Ovary (tissue), 9 donors: ENCODE measurements around the gene SLC25A33. TPM values are rescaled to one million over a fixed set of nuclear protein-coding genes. Genes with fewer than 3 reads are reported as not detected.

Experiments
- DNase-seq, 5 donors: peaks; one replicate each; pipeline ENCODE4 v3.0.0-alpha.2; 2019 to 2020
- H3K27ac ChIP-seq, 2 donors: fragments of 200-600 bp; one replicate each; pipeline versions ENCODE4 v1.5.1 to v1.8.0; 2019 to 2022
- H3K27me3 ChIP-seq: fragments of 200-600 bp; one replicate; pipeline ENCODE4 v1.8.0; 2022
- H3K36me3 ChIP-seq: fragments of 200-600 bp; sonication (generic); one replicate; pipeline ENCODE4 v1.5.1; 2019
- H3K4me1 ChIP-seq: one replicate; pipeline ENCODE4 v1.8.1; 2013; ENCODE audit warnings: mild to moderate bottlenecking, moderate library complexity; ENCODE audit not compliant: insufficient read depth
- H3K4me3 ChIP-seq: fragments of 200-600 bp; sonication (generic); one replicate; pipeline ENCODE4 v1.5.1; 2017
- H3K9me3 ChIP-seq, 2 donors: fragments of 200-600 bp in 1 of 2; sonication (generic) in 1 of 2; one replicate each; pipeline versions ENCODE4 v1.5.1 to v1.8.1; 2013 to 2019; ENCODE audit warnings: mild to moderate bottlenecking in 1 of 2, moderate library complexity in 1 of 2
- EP300 ChIP-seq: sonication (generic); formaldehyde crosslinking; IDR thresholded peaks from one replicate; pipeline ENCODE4 v1.6.1; 2017; ENCODE audit warnings: antibody characterized with exemption
- POLR2A ChIP-seq: fragments of 450-650 bp; IDR thresholded peaks from one replicate; pipeline ENCODE4 v1.6.1; 2017; ENCODE audit warnings: antibody characterized with exemption, mild to moderate bottlenecking, moderate library complexity
- WGBS, 3 donors: extraction: QIAGEN DNeasy Blood & Tissue Kit in 1 of 3; methylation state at CpG; one replicate each; pipeline versions ENCODE4 v1.1.5 to v1.1.7; 2013 to 2017; 5-methylcytosine and 5-hydroxymethylcytosine counted together
- intact Hi-C, 4 donors: fragments of 100-400 bp; cut with DNase I; formaldehyde crosslinking; loops; one replicate each; pipeline versions ENCODE4 v1.11.0 to v1.15.1; 2022 to 2023
- polyA plus RNA-seq, 2 donors: library from polyadenylated mRNA; stranded (reverse); fragments of 200-250 nt in 1 of 2; fragments of 350-450 nt in 1 of 2; fragmentation: Illumina TruSeq in 1 of 2; extraction: RNeasy Lipid Tissue Mini Kit (QIAGEN cat#74804) in 1 of 2; gene quantifications; one replicate each; pipeline ENCODE4 v1.2.3, GENCODE V29; 2013 to 2014
- total RNA-seq, 7 donors: library from RNA; depleted of rRNA in 2 of 7; stranded (reverse); fragments of >200 nt in 2 of 7; fragmentation: NEBNext Ultra II Directional in 3 of 7; extraction: Animal tissue kit (Norgen Biotek cat#: 25700) in 3 of 7; gene quantifications; one replicate each; pipeline versions ENCODE4 v1.1.0 to v1.2.4, GENCODE V29; 2016 to 2023
- TF ChIP-seq, protein P1 (sequence below), 3 donors: fragments of 450-650 bp in 2 of 3; fragments of 200-600 bp in 1 of 3; IDR thresholded peaks; one replicate each; pipeline versions ENCODE4 v1.5.1 to v1.8.0; 2016 to 2022; ENCODE audit warnings: antibody characterized with exemption in 3 of 3, mild to moderate bottlenecking in 1 of 3
- donor health status: DM: no; HTN: no; CAD: no; lungs with moderate emphysema.
- donor health status: DM: no; HTN: no; CAD: no.
- donor health status: Bipolar disorder and iron deficiency.
- donor health status: DM: yes; HTN: yes; CAD: no.
- donor health status: DM: no; HTN: no; CAD: no.
- donor health status: DM: yes; HTN: yes; CAD: no.

SLC25A33 gene
- total and polyA plus RNA-seq, 9 donors = 1.3 to 5.9 (median 3.9) TPM

DNA sequence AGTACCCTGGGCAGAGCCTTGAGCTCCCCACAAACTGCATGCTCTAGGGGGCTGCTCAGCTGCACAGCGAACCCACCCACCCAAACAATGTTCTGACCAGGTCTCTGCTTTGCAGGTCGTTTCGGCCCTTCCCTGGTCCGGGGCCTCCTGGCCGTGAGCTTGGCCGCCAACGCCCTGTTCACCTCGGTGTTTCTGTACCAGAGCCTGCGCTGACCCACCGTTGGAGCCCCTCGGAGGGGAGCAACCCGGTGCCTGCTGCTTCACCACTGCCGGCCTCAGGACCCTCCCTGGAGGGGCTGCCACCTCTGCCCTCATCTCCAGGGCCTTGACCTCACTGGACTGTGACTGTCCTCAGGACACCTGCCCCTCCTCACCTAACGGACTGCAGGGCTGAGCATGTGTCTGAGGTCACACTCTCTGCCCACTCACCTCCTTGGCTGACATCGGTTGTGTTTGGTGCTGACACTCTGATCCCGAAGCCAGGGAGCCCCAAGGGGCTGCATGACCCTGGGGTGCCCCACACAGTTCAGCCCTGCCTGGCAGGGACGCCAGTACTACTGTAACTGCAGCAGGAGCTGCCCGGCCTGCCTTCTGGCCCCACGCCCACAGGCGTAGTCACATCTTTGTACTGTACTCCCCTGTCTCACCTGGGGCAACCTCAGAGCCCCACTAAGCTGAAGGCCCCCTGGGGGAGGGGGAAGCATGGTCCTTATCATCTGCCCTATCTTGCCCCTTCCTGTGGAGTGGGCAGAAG lies 73.8 kb downstream of the SLC25A33 start:
- WGBS, 3 donors = 86 to 87% (median 86%) methylated on average over 20 of the region's 20 CpGs
- no peak for DNase-seq
- Histone ChIP-seq H3K4me1 (no peaks in the 10 kb centered on the region), H3K36me3 (no peaks in the 10 kb centered on the region), H3K4me3 (no peak overlapping the region), H3K27ac (no peak overlapping the region), H3K27me3 (no peaks in the 10 kb centered on the region), H3K9me3 (no peaks in the 10 kb centered on the region)
- intact Hi-C loops = no loop called here
- TF ChIP-seq POLR2A (no peak), EP300 (no peak)
- TF ChIP-seq, protein P1, sequence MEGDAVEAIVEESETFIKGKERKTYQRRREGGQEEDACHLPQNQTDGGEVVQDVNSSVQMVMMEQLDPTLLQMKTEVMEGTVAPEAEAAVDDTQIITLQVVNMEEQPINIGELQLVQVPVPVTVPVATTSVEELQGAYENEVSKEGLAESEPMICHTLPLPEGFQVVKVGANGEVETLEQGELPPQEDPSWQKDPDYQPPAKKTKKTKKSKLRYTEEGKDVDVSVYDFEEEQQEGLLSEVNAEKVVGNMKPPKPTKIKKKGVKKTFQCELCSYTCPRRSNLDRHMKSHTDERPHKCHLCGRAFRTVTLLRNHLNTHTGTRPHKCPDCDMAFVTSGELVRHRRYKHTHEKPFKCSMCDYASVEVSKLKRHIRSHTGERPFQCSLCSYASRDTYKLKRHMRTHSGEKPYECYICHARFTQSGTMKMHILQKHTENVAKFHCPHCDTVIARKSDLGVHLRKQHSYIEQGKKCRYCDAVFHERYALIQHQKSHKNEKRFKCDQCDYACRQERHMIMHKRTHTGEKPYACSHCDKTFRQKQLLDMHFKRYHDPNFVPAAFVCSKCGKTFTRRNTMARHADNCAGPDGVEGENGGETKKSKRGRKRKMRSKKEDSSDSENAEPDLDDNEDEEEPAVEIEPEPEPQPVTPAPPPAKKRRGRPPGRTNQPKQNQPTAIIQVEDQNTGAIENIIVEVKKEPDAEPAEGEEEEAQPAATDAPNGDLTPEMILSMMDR (IDR thresholded peaks at IDR 0.05) = no peak

DNA sequence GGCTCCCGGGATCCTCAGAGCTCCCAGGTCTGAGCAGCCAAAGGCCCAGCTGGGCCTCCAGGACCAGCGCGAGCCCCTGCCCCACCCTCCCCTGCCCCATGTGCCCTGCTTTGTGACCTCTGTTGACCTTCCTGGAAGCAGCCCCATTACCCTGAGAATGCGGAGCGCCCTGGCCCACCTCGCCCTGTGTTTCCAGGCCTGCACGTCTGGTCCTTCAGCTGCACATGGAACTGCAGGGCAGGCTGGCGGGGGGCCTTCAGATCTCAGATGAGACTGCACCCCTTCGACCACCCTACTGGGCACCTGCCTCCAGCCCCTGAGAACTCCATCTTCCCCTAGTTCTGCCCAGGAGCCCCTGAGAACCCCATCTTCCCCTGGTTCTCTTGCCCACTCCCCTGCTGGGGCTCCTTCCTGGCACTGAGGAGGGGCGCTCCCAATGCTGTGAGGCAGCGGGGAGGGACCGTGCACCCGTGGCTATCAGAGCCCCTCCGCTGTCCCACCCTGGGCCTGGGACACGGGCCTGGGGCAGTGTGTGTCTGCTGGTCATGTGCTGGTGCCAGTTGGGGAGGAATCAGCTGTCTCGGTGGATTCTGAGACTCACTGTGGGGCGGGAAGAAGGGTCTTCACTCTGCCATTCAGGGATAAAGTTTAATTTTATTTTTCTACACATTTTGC lies 74.5 kb downstream of the SLC25A33 start:
- Histone ChIP-seq H3K27ac (no peak overlapping the region), H3K4me1 (no peaks in the 10 kb centered on the region), H3K36me3 (no peaks in the 10 kb centered on the region), H3K27me3 (no peaks in the 10 kb centered on the region), H3K4me3 (no peak overlapping the region), H3K9me3 (no peaks in the 10 kb centered on the region)
- intact Hi-C loops = no loop called here
- TF ChIP-seq POLR2A = no peak
- no peak for TF ChIP-seq EP300
- TF ChIP-seq, protein P1 (IDR thresholded peaks at IDR 0.05) = no peak
- DNase-seq = no peak
- WGBS, 3 donors = 74 to 83% (median 82%) methylated on average over 16 to 17 of the region's 17 CpGs

DNA sequence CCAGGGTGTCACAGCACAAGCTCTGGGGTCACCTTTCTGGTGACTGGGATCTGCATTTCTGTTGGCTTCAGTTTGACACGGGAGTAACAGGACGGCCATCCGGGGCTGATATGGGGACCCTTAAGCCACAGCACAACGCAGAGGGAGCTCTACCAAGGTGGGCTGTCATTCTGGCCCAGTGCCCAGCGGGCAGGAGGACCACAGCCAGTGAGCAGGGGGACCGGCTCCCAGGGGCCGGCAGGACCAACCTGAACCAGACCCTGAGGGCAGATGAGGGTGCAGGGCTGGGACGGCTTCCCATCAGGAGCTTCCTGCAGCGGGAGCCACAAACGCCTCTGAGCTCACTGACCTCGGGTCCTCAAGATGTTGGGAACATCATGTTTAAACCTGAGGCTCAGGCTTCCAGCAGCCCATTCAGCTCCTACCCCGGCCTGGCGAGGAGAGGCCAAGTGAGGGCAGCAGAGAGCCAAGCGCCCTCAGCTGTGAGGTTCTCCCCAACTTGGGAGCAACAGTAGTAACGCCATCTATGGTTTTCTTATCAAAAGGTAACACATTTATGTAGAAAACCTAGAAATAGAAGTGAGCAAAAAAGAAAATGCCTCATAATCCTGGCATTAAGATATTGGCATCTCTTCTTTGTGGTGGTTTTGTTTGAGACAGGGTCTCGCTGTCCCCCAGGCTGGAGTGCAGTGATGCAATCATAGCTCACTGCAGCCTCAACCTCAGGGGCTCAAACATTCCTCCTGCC lies 76.2 kb downstream of the SLC25A33 start:
- Histone ChIP-seq H3K4me3 (no peak overlapping the region), H3K36me3 (no peaks in the 10 kb centered on the region), H3K4me1 (no peaks in the 10 kb centered on the region), H3K9me3 (no peaks in the 10 kb centered on the region), H3K27ac (no peak overlapping the region), H3K27me3 (no peaks in the 10 kb centered on the region)
- intact Hi-C loops = no loop called here
- peak in 3 of 5 donors; percentile 40 to 73 (median 46) for DNase-seq
- 40 to 48% (median 42%) methylated on average over 15 to 16 of the region's 16 CpGs for WGBS, 3 donors
- TF ChIP-seq POLR2A (no peak), EP300 (no peak)
- TF ChIP-seq, protein P1 (IDR thresholded peaks at IDR 0.05) = peak in 1 of 3 donors; percentile 17

DNA sequence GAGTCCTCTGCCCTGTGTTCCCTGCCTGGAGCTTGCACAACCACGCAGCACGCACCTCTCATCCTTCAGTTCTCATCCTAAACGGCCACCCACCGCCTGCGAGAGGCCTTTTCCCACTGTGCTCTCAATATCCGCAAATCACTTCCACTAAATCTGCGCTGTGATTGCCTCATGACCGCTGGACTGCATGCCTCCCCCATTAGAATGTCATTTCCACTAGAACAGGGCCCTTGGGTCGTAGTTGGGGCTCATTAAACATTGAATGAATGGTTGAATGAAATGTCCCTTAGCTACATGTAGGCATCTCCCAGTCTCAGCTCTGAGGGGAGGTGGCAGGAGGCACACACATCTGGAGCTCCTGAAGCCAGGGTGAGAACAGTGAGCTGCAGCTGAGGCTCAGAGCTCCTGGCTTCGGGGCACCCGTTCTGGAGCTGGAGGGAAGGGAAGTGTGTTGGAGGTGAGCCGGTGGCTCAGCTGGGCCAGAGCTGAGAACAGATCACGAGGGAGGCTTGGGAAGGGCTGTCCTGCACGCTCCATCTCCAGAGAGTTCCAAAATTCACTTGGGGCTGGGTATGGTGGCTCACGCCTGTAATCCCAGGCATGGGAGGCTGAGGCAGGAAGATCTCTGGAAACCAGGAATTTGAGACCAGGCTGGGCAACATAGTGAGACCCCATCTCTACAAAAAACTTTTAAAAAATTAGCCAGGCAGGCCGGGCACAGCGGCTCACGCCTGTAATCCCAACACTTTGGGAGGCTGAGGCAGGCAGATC lies 79.8 kb downstream of the SLC25A33 start:
- no peaks in the 10 kb centered on the region for H3K9me3 ChIP-seq
- TF ChIP-seq POLR2A (no peak), EP300 (no peak)
- TF ChIP-seq, protein P1 (IDR thresholded peaks at IDR 0.05) = no peak
- no peak for DNase-seq
- no peaks in the 10 kb centered on the region for H3K36me3 ChIP-seq
- no peaks in the 10 kb centered on the region for H3K4me1 ChIP-seq
- no peak overlapping the region for H3K27ac ChIP-seq
- H3K4me3 ChIP-seq = no peak overlapping the region
- no peaks in the 10 kb centered on the region for H3K27me3 ChIP-seq
- 55 to 63% (median 59%) methylated on average over 18 of the region's 18 CpGs for WGBS, 3 donors
- intact Hi-C loops = no loop called here
